Sciatic nerve (tissue), 2 donors: ENCODE results near the gene SRBD1. TPM values are rescaled to one million over a fixed set of nuclear protein-coding genes. Genes with fewer than 3 reads are reported as not detected.
A peak's percentile ranks its signal among the peaks of the same experiment; 100 is the strongest.

Experiments used
- ATAC-seq: fragments of 200-7000 bp; cut with Tn5 transposase; one replicate; pipeline ENCODE4 v1.9.1; 2020; ENCODE audit warnings: mild to moderate bottlenecking, moderate library complexity
- DNase-seq: peaks from one replicate; pipeline ENCODE4 v3.0.0-alpha.2; 2020; ENCODE audit warnings: low spot score
- intact Hi-C: fragments of 100-400 bp; cut with DNase I; formaldehyde crosslinking; loops from one replicate; pipeline ENCODE4 v1.14.2; 2022
- total RNA-seq: library from RNA; stranded (reverse); fragmentation: NEBNext Ultra II Directional; extraction: Animal tissue kit (Norgen Biotek cat#: 25700); gene quantifications from one replicate; pipeline ENCODE4 v1.2.1, GENCODE V29; 2021
- donor health status: DM: no; HTN: no; CAD: no.
- donor health status: DM: no; HTN: no; CAD: no.

SRBD1 gene
- total RNA-seq, 1 donor from 2014 or later, result 22.5 TPM

- intact Hi-C loops, result no loop called here
- DNase-seq (no peak), ATAC-seq (peak; percentile 34)
Observed at GRCh38 chr2:45353879-45354278, 257.2 kb downstream of the SRBD1 start.

DNA sequence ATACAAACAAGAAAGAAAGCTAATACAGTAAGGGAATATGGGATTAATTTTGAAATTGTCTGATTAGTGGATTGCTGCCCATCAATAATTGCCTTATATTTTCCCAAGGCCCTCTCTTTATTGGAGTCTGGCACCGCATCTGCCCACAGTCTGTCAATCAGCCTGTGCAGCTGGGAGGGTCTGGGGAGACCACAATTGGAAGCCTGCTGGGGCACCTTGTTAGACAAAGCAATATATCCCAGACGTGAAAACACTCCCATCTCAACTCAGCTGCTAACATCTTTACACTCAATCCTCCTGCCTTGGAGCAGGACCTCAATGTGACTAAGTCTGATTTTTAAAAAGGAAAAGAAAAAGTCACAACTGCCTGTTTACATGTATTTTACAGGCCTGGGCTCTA is 258.6 kb downstream of the SRBD1 start:
- ATAC-seq, result no peak
- DNase-seq, result no peak
- intact Hi-C loops, result no loop called here

DNA sequence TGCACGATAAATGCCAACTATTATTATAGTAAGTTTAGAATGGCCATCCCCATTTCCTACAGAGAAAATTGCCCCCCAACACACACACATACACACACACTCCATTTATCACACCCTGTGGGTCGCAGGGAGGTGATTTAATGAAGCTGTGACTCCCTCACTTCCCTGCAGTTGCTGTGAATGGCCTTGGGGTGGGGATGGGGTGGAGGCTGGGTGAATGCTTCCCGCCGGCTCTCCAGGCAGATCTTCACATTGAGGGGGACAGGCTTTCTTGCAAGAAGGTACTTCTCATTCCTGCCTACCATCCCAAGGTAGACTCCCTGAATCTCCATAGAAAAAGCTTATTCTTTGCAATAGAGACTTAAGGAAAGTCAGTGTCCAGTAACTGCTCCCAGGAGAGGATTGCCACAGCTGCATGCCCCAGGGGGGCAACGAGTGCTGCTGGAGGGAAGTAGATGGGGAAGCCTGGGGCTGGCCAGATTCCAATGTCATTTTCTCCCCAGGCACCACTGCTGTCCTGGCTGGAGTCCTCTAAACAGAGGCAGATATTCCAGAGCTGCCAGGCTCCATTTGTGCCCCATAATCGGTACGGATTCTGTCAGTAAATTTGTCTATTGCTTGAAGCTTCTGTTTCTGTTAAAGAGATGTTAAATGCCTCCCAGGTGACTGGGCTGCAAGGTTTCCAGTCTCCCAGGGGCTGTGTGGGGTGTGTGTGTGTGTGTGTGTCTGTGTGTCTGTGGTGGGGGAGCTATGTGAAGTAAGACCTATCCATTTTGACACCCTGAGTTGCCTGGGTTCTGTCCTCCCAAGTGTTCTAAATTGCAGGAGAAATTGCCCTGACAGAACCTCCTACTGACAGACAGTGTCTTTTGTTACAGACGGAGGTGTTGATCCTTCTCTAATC is 265.5 kb downstream of the SRBD1 start:
- intact Hi-C loops, result no loop called here
- no peak for ATAC-seq
- DNase-seq, result no peak

GRCh38 chr2:45344502-45344901 is 266.6 kb downstream of the SRBD1 start:
- DNase-seq, result no peak
- ATAC-seq, result no peak
- intact Hi-C loops, result no loop called here

GRCh38 chr2:45344071-45344470 is 267.0 kb downstream of the SRBD1 start:
- DNase-seq (no peak), ATAC-seq (no peak)
- intact Hi-C loops, result no loop called here

DNA sequence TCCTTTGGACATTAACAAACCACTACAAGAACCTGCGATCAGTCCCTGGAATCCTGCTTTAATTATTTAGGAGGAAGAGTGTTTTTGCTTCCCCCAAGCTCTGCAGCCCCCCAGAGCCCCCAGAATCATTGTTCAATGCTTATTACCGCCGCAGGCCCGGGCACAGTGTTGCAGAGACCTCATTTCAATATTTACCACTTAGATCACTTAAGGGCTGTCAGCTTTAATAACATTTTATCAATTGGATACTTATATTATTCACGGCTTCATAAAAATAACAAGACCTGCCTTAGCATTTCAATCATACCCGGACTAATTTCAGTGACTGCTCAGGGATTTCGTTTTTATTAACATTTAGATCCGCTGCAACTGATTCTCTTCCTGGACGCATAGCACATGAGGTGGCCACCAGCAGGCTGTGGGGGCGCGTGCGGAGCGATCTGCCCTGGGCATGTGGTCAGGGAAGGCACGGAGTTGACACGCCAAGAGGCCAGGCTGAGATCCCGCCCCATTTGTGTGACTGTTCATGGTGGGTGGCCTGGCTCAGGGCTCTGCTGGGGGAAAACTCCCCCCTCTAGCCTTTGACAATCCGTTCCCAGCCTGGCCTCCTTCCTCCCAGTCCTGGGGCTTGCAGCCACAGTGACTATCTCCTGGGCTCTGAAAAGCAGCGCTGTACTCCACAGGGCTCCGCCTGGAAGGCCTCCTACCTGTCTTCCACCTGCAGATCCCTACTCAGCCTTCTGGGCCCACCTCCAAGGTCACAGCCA is 267.6 kb downstream of the SRBD1 start:
- intact Hi-C loops, result no loop called here
- peak; percentile 73 for ATAC-seq
- DNase-seq, result no peak

GRCh38 chr2:45340318-45340717 is 270.7 kb downstream of the SRBD1 start:
- intact Hi-C loops, result no loop called here
- no peak for ATAC-seq
- DNase-seq, result no peak

DNA sequence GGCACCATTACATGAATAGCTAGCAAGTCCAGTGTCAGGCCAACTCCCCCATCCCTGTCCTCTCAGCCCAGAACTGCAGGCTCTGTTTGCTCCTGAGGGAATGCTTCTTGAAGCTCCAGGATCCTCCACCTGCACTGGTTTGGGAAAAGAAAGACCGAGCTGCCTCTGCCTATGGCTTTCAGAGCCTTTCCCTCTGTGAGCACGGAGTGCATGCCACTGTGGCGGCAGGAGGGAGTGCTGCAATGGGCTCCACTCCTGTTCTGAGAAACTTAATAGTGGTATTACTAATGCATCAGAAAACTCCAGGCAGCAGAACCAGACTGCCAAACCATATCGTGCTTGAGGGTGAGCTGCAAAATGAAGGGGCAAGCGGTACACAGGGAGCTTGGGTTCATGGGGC is 271.8 kb downstream of the SRBD1 start:
- no peak for ATAC-seq
- DNase-seq, result no peak
- intact Hi-C loops, result no loop called here

Other genes starting within 250 kb of the SRBD1 start
- gene PRKCE, start 40.4 kb upstream of the SRBD1 start, total RNA-seq, result 30.5 TPM